GM19238 (cell line): Measurements from ENCODE around the gene ART3.
A peak's percentile ranks its signal among the peaks of the same experiment; 100 is the strongest.
"Not testable (repeated sequence)": the region's sequence is repeated elsewhere in the genome, so short reads cannot be mapped to it uniquely, and the experiment has no call there.

Source experiments
- DNase-seq: peaks from one replicate; pipeline ENCODE4 v3.0.0; 2011; ENCODE audit warnings: low spot score; ENCODE audit not compliant: insufficient read length

ART3 gene

DNA sequence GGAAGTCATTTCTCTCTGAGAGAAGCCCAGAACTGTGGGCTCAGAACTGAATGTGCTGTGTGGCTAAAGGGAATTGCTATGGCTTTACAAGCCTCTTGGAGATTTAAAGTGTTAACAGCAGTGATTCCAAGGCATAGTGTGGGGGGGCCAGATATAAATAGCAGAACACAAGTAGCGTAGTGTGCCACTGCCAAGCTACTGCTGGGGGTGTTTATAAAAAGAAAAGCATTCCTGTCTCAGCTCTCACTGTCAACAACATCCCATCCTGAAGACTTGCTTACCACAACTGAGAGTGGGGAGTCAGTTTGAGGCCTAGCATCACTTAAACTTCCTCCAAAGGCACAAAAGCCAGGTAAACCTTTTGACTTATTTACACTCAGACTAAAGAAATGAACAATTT is at the start of gene ART3:
Gene ART3, plus strand, starts transcription at position 242 of the 400 bp plus-strand sequence. CDS start 1,181 bp downstream, outside the sequence.
- DNase-seq: no peak

DNA sequence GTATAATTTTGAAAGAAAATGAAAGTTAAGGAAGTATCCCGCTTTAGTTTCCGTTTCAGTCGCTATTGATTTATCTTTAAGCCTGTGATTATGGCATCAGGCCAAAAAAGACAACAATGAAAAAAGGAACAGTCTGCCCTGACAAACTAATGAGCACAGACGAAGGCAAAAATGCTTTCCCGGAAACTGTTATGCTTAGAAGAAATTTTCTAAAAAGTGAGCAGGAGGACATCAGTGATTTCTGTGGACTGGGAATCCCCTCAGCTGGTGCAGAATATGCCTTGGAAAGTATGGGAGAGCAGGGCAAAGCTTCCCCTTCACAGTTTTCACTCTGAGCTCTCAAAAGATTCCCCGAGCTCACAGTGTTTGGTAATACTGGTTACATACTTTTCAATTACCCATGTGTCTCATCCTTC is 46.2 kb upstream of the ART3 start:
- no peak for DNase-seq

- DNase-seq: no peak
These were observed 45.2 kb upstream of the ART3 start for GRCh38 chr4:76029300-76029699.

DNA sequence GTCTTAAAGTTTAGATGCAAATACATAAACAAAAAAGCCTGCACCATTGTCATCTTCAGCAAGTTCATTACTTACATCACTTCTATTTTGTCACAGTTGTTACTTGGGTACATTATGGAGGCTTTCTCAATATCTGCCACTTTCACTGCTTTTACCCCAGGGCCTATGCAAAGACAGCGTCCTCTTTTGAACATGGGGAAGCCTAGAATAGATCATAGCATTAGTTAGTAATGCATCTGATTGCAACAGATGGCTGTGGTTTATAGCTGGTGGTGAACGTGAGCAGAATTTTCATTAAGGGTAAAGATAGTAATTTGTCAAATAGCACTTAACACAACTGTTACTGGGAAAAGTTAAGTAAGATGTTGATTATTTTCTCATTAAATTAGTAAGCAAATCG is 39.4 kb upstream of the ART3 start:
- no peak for DNase-seq

- DNase-seq: no peak
These were observed 38.6 kb upstream of the ART3 start, which contains the start of gene CXCL11 for GRCh38 chr4:76035799-76036380. CXCL11 (minus strand) TSS chr4:76036070; CDS start chr4:76035987, 83 bp downstream.

DNA sequence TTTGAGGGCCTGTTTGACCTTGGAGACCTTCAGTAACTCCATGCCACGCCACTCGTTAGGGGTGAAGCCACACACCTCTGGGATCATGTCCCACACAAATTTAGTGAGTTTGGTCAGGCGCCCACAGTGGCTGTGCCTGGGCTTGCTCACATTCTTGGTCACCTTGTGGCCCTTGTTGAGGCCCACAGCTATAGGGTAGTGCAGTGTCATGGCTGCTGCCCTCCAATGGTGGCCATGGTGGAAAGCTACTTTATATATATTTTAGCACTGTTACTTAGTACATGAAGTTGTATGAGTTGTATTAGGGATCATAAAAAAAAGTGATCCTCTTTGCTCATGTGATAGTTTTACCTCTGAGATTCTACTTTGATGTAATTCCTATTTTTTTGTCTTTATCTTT is 37.7 kb upstream of the ART3 start:
- DNase-seq: no peak

DNA sequence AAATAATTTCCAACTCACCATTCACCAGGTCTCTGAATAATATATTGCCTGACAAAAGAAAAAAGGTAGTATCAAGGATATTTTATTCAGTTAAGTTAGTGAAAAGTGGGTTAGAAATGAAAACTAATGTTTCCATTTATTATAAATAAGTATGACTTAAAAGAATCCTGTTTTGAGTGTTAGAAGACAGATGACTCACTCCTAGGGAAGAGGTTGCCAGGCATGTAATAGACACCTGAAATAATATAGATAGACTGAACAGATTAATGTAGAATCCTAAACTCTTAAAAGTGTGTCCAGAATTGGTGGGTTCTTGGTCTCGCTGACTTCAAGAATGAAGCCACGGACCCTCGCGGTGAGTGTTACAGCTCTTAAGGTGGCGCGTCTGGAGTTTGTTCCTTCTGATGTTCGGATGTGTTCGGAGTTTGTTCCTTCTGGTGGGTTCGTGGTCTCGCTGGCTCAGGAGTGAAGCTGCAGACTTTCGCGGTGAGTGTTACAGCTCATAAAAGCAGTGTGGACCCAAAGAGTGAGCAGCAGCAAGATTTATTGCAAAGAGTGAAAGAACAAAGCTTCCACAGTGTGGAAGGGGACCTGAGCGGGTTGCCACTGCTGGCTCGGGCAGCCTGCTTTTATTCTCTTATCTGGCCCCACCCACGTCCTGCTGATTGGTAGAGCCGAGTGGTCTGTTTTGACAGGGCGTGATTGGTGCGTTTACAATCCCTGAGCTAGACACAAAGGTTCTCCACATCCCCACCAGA is 32.1 kb upstream of the ART3 start:
- not testable (repeated sequence) for DNase-seq

DNA sequence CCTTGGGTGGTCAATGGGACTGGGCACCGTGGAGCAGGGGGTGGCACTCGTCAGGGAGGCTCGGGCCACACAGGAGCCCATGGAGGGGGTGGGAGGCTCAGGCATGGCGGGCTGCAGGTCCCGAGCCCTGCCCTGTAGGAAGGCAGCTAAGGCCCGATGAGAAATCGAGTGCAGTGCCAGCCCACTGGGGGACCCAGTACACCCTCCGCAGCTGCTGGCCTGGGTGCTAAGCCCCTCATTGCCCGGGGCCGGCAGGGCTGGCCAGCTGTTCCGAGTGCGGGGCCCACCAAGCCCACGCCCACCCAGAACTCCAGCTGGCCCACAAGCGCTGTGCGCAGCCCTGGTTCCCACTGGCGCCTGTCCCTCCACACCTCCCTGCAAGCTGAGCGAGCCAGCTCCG is 31.2 kb upstream of the ART3 start:
- DNase-seq: not testable (repeated sequence)

DNA sequence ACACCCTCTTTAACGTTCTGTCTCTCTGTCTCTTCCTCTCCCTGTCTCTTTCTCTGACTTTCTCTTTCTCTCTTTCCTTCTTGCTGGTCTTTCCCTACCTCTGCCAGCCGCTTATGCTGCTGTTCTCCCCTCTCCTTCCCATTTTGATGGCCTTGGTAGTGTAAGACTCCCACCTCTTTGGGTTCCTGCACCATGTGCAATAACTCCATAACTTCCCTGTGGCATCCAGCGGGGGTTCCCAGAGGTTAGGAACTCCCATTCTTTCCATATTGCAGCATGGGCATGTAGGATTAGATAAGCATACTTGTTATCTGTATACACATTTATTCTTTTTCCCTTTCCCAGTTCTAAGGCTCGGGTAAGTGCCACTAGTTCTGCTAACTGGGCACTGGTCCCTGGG is 29.8 kb upstream of the ART3 start:
- not testable (repeated sequence) for DNase-seq

DNA sequence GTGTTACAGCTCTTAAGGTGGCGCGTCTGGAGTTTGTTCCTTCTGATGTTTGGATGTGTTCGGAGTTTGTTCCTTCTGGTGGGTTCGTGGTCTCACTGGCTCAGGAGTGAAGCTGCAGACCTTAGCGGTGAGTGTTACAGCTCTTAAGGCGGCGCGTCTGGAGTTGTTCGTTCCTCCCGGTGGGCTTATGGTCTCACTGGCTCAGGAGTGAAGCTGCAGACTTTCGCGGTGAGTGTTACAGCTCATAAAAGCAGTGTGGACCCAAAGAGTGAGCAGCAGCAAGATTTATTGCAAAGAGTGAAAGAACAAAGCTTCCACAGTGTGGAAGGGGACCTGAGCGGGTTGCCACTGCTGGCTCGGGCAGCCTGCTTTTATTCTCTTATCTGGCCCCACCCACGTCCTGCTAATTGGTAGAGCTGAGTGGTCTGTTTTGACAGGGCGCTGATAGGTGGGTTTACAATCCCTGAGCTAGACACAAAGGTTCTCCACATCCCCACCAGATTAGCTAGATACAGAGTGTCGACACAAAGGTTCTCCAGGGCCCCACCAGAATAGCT is 24.6 kb upstream of the ART3 start:
- not testable (repeated sequence) for DNase-seq

- not testable (repeated sequence) for DNase-seq
These were observed 23.9 kb upstream of the ART3 start for GRCh38 chr4:76050560-76051050.

GRCh38 chr4:76053730-76054129 is 20.8 kb upstream of the ART3 start:
- DNase-seq: no peak

GRCh38 chr4:76055016-76055415 is 19.5 kb upstream of the ART3 start:
- DNase-seq: peak; percentile 54

GRCh38 chr4:76055421-76055820 is 19.1 kb upstream of the ART3 start:
- DNase-seq: no peak

- DNase-seq: no peak
These were observed 16.2 kb upstream of the ART3 start for GRCh38 chr4:76058302-76058701.

GRCh38 chr4:76058888-76059426 is 15.6 kb upstream of the ART3 start:
- no peak for DNase-seq

DNA sequence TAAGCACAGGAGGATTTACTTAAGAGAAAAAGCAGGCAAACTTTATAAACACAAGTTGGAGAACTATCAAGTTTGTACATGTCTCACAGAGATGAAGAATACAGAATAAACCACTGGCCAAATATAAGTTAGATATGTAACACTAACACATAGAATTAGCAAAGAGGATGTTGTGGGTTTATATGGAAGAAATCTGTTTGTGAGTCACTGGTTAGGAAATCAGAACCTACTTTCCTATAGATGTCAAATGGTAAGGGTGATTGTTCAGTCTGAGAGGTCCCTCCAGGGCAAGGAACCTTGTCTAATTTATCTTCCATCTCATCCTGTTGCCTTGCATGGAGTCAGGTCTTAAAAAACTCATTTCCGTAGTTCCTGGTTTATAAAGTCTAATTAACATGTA is 14.8 kb upstream of the ART3 start:
- no peak for DNase-seq

- no peak for DNase-seq
These were observed 14.0 kb upstream of the ART3 start for GRCh38 chr4:76060506-76060905.

DNA sequence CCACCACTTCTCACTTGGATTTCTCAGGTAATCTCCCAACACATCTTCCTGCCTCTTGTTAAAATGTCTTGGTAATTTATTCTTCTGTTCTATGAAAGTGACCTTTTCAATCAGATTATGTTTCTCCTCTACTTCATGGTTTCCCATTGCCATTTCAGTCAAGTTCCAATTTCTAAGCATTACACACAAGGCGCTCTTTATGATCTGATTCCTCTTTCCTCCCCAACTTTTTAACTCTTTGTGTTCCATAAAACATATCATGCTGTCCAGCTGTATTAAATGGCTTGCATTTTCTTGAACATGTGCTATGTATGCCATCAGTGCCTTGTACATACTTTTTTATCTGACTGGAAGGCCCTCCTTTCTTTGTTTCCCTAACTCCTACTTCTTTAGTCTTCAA is 13.1 kb upstream of the ART3 start:
- DNase-seq: no peak

DNA sequence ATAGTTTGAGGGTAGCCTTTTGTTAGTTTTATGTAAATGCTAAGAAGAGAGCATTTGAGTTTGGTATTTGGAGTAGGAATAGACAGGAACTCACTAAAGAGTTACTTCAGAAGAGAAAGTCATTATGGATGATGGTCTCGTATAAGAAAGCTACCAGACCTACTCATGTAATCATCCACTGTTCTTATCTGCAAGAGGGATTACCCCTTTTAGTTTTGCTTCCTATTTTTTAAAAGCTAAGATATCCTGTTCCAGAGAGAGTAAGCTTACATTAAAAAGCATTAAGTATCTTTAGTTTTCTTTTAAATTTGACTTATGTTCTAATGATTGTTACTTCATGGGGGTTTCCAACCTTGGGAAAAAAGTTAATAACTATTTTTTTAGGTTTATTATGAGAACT is 12.5 kb upstream of the ART3 start:
- no peak for DNase-seq

GRCh38 chr4:76066546-76066945 is 8.0 kb upstream of the ART3 start:
- no peak for DNase-seq

DNA sequence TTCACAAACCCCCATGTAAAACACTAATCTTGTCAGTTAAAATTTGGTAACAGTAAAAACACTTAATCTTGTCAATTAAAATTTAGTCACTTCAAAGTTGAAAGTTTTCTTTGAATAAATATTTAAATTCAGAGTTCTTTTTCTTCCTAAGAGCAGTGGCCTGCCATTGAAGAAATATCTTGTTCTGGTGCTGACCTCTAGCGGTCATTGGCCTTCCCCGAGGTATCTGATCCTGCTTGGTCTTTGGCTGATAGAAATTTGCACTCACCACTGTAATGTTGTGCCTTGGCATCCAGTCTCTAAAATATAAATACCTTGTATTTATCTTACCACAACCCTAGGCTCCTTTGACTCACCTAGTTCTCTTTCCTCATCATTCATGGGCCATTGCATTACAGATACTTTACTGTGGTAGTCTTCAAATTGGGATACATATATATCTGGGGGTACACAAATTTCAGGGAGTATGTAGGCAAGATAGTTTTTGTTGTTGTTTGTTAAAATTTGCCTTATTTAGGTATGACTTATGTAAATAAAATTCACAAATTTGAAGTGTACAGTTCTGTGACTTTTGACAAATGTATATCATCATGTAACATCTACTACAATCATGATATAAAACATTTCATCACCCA is 6.7 kb upstream of the ART3 start:
- DNase-seq: peak; percentile 37
